ENCODE results near the gene MCEMP1.

MCEMP1 gene

GRCh38 chr19:7674010-7675005 is 2.6 kb upstream of the MCEMP1 start:
- no peak for DNase-seq

GRCh38 chr19:7676376-7676775 is 514 bp upstream of the MCEMP1 start:
- DNase-seq = no peak

GRCh38 chr19:7677669-7678311 is 900 bp downstream of the MCEMP1 start:
- DNase-seq = no peak

- no peak for DNase-seq
These were observed 2.3 kb downstream of the MCEMP1 start for GRCh38 chr19:7678971-7679751.

GRCh38 chr19:7679771-7680605 is 3.1 kb downstream of the MCEMP1 start:
- DNase-seq = no peak

GRCh38 chr19:7680606-7681339 is 3.9 kb downstream of the MCEMP1 start, which contains the start of gene TRAPPC5:
Gene TRAPPC5, plus strand, starts transcription at chr19:7680833. Its CDS starts 1,421 bp downstream, at chr19:7682254.
- peak; percentile 85 for DNase-seq

GRCh38 chr19:7681340-7682174 is 4.7 kb downstream of the MCEMP1 start:
- DNase-seq = peak; percentile 30

- no peak for DNase-seq
These were observed 5.4 kb downstream of the MCEMP1 start for GRCh38 chr19:7682175-7682855.

- no peak for DNase-seq
These were observed 8.9 kb downstream of the MCEMP1 start for GRCh38 chr19:7685546-7686445.

- no peak for DNase-seq
These were observed 10.3 kb downstream of the MCEMP1 start for GRCh38 chr19:7687177-7687576.

- no peak for DNase-seq
These were observed 12.3 kb downstream of the MCEMP1 start for GRCh38 chr19:7689165-7689564.

GRCh38 chr19:7690779-7691258 is 13.9 kb downstream of the MCEMP1 start:
- no peak for DNase-seq

- DNase-seq = no peak
These were observed 14.6 kb downstream of the MCEMP1 start for GRCh38 chr19:7691497-7691896.

- no peak for DNase-seq
These were observed 15.7 kb downstream of the MCEMP1 start for GRCh38 chr19:7692417-7693088.

- no peak for DNase-seq
These were observed 17.6 kb downstream of the MCEMP1 start for GRCh38 chr19:7694499-7694898.

- DNase-seq = no peak
These were observed 20.9 kb downstream of the MCEMP1 start for GRCh38 chr19:7697721-7698287.

- no peak for DNase-seq
These were observed 21.7 kb downstream of the MCEMP1 start for GRCh38 chr19:7698583-7698982.

GRCh38 chr19:7699003-7699402 is 22.1 kb downstream of the MCEMP1 start:
- no peak for DNase-seq
